Hypothalamus (tissue), 51 donors: Measurements from ENCODE around the gene GJA3.

Experiments
- DNase-seq, 51 donors: peaks; one replicate each; lab custom pipeline; 2025; lab: John Stamatoyannopoulos, UW

Gene GJA3

DNA sequence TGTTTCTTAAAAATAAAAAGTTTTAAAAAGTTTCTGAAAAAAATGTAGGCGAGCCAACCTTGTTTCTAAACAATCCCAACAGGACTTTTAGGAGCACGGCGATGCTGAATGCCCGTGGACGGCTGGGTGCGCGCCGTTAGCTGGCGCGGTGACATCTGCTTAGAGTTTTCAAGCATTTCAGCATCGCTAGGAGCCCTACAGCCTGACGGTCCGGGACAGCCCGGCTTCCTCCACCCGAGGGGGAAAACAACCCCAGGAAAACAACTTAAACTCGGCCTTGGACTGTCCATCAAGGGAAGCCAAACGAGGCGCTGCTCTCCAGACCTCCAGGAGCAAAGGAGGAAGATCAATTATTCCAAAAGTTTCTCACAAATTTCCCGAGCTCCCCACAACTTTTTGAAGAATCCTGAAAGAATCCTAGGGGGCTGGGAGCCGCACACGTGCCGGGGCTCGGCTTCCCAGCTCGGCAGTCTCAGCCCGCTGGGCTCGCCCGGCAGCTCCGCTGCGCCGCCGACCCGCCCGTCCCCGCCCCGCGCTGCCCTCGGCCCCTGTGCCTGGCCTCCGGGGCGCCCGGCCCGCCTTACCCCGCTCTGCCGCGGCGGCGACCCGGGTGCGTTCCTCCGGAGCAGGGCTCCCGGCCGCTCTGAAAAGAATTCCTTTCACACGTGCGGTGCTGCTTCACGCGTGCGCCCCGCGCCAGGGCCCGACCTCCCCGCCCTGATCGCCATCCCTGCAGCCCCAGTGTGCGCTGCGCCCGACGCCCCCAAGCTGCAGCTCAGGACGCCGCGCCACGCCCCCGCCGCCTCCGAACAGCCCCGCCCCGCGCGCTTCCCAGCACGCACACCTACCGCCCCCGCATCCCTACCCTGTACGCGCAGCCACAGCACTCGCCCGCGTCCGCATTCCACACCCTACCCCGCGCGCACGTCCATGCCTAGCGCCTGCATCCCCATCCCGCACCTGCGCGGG, at the start of gene GJA3:
Gene GJA3 (minus strand): TSS at position 747 of the 969 bp plus-strand sequence. CDS start 17,764 bp downstream, outside the sequence.
- no peak for DNase-seq

GRCh38 chr13:20209948-20210347, 49.1 kb upstream of the GJA3 start:
- peak in 23 of 51 donors; percentile 11 to 78 (median 48) for DNase-seq

DNA sequence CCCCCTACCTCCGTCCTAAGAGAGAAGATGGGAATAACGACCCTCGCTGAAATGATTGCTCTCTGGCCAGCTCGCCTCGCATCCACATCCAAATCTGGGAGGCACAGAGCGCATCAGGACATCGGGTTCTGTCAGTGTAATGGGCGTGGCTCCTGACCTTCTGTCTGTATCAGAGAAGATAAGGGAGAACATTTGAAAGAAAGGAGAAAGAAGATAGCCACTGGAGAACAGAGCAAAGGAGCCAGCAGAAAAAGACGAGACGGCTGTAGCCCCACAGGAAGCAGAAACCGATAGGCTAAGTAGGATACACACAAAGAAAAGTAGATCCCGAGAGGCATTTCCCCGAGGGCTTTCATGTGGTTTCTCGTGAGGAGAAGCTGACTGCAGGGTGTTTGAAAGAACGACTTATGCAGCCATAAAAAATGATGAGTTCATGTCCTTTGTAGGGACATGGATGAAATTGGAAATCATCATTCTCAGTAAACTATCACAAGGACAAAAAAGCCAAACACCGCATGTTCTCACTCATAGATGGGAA, 45.9 kb upstream of the GJA3 start:
- no peak for DNase-seq

- DNase-seq, result no peak
Measured at GRCh38 chr13:20206065-20206697, 45.3 kb upstream of the GJA3 start.

- no peak for DNase-seq
Measured at GRCh38 chr13:20198781-20199180, 37.9 kb upstream of the GJA3 start.

- peak in 3 of 51 donors; percentile 12 to 51 (median 16) for DNase-seq
Measured at GRCh38 chr13:20197361-20197834, 36.5 kb upstream of the GJA3 start.

- DNase-seq, result no peak
Measured at GRCh38 chr13:20195801-20196200, 34.9 kb upstream of the GJA3 start.

GRCh38 chr13:20193907-20194631, 33.2 kb upstream of the GJA3 start:
- DNase-seq, result no peak

DNA sequence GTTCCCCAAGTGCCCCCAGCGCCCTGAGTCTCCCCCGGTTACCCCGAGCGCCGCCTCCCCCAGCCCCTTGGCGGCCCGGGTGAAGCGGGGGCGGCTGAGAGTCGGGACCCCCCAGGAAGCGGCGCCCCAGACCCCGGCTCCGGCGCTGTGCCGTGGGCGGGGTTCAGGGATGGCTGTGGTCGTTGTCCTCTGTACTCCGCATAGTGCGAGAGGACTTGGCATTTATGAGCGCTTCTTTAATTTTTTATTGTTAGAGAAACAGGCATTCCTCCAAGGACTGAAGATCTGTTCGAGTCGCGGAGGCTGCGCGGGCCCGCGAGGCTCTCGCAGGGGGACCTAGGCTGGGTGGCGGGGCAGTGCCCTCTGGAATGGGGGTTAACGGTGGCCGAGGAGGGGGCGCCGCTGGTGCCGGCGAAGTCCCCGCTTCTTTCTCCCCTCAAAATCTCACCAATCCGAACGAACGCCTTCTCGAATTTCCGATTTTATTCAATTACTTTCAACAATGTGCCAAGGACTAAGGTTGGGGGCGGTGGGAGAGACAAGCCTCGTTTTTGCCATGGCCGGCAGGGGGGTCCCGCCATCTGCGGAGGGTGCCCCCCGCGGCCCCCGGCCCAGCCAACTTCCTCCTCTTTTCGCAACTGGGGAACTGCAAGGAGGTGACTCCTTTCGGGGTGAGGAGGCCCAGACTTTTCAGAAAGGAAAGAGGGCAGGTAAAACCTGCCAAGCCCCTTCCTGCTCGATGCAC, 32.5 kb upstream of the GJA3 start:
- DNase-seq, result no peak

GRCh38 chr13:20192836-20193161, 31.9 kb upstream of the GJA3 start, which contains the start of gene GJB2:
Gene GJB2 (minus strand): TSS chr13:20192938. CDS start chr13:20189581, 3,357 bp downstream.
- peak in 1 of 51 donors; percentile 2 for DNase-seq

- DNase-seq, result peak in 7 of 51 donors; percentile 5 to 42 (median 17)
Measured at GRCh38 chr13:20192158-20192835, 31.4 kb upstream of the GJA3 start.

DNA sequence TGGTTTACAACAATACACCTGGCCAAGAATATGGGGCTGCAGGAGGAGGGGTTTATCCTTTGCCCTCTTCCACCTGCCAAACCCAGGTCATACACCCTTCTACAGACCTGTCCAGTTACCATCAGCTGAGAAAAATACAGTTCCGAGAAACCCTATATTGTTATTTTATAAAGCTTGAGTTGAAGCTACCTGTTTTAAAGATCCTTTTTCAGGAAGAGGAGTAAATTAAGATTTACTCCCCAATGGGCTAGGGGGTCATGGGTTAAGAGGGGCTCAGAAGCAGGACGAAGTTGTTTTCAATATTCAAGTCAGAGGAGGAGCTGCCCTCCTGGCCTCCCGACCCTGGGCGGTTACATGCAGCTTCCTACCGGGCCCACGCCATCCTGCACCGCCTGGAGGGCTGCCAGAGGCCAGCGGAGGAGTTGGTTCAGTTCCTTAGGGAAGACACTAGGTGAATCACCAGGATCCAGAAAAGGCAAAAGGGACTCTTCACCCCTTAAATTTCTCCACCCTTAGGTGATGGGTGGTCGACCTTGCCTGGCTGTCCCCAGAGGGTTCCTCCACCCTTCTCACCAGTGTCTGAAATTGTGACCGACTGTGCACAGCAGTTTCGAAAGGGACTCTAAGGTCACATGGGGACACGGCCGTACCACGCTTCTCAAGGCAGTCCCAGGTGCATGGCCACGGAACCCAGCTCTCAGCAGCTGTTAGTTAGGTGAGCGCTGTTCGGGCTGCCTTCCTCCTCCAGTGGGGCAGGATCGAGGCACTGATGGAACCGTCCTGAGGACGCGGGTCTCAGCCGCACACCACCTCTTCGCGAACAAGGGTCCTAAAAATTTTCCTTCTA, 30.7 kb upstream of the GJA3 start:
- DNase-seq, result no peak

- no peak for DNase-seq
Measured at GRCh38 chr13:20190481-20191310, 29.8 kb upstream of the GJA3 start.

DNA sequence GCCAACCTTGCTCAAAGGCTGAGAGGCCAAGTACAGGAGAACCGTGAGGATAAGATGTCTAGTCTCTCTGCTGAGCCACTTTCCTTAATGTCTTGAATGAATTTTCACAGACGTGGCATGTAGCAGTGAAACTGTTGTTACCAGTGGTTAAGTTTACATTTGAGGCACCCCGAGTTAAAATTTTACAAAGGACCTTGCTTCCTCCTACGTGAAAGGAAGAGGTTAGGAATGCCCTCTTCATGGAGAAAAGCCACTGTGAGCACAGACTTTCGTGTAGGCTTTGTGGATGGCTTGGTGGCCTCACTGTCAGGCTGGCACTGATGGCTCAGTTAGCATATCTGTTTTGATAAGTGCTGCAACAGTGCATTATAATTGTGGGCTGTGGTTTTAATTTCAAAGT, 29.2 kb upstream of the GJA3 start:
- DNase-seq, result no peak

DNA sequence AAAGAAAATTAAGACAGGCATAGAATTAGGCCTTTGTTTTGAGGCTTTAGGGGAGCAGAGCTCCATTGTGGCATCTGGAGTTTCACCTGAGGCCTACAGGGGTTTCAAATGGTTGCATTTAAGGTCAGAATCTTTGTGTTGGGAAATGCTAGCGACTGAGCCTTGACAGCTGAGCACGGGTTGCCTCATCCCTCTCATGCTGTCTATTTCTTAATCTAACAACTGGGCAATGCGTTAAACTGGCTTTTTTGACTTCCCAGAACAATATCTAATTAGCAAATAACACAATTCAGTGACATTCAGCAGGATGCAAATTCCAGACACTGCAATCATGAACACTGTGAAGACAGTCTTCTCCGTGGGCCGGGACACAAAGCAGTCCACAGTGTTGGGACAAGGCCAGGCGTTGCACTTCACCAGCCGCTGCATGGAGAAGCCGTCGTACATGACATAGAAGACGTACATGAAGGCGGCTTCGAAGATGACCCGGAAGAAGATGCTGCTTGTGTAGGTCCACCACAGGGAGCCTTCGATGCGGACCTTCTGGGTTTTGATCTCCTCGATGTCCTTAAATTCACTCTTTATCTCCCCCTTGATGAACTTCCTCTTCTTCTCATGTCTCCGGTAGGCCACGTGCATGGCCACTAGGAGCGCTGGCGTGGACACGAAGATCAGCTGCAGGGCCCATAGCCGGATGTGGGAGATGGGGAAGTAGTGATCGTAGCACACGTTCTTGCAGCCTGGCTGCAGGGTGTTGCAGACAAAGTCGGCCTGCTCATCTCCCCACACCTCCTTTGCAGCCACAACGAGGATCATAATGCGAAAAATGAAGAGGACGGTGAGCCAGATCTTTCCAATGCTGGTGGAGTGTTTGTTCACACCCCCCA, 28.1 kb upstream of the GJA3 start:
- no peak for DNase-seq

DNA sequence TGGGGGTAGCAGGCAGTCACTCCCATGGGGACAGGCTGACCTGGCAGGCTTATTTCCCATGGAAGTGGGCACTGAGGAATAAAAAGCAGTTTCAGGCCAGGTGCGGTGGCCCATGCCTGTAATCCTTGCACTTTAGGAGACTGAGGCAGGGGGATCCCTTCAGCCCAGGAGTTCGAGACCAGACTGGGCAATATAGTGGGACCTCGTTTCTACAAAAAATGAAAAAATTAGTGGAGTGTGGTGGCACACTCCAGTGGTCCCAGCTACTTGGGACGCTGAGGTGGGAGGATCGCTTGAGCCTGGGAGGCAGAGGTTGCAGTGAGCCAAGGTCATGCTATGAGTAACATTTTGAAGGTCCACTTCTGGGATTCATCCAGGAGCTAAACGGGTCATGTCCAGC, 25.9 kb upstream of the GJA3 start:
- DNase-seq, result no peak
